H9 (cell line): ENCODE measurements around the gene UFSP2. TPM values are rescaled to one million over a fixed set of nuclear protein-coding genes. Genes with fewer than 3 reads are reported as not detected.

Source experiments
- DNase-seq: peaks from one replicate; pipeline ENCODE4 v3.0.0-alpha.2; 2017
- H2AFZ ChIP-seq: one replicate; pipeline ENCODE4 v1.6.1; 2013; ENCODE audit warnings: mild to moderate bottlenecking, low read length, control low read depth, moderate library complexity
- H2AK5ac ChIP-seq: 2 replicates; pipeline ENCODE4 v1.6.1; 2013; ENCODE audit warnings: low read length, control low read depth, mixed read lengths; ENCODE audit not compliant: insufficient read length
- H2BK120ac ChIP-seq: one replicate; pipeline ENCODE4 v1.6.1; 2013; ENCODE audit warnings: low read depth, mild to moderate bottlenecking, low read length, control low read depth, inconsistent platforms; ENCODE audit not compliant: poor library complexity, severe bottlenecking
- H2BK12ac ChIP-seq: 2 replicates; pipeline ENCODE4 v1.6.1; 2013; ENCODE audit warnings: low read length, control low read depth, mixed read lengths, low read depth; ENCODE audit not compliant: insufficient read length
- H2BK15ac ChIP-seq: 2 replicates; pipeline ENCODE4 v1.6.1; 2013; ENCODE audit warnings: low read depth, low read length, control low read depth
- H2BK20ac ChIP-seq: one replicate; pipeline ENCODE4 v1.6.1; 2013; ENCODE audit warnings: low read depth, mild to moderate bottlenecking, low read length, control low read depth, inconsistent platforms; ENCODE audit not compliant: poor library complexity, severe bottlenecking
- H2BK5ac ChIP-seq: 2 replicates; pipeline ENCODE4 v1.6.1; 2013; ENCODE audit warnings: low read length, control low read depth, mixed read lengths; ENCODE audit not compliant: insufficient read length
- H3K14ac ChIP-seq: 2 replicates; pipeline ENCODE4 v1.6.1; 2013; ENCODE audit warnings: low read length, control low read depth; ENCODE audit not compliant: insufficient read depth
- H3K18ac ChIP-seq: 2 replicates; pipeline ENCODE4 v1.6.1; 2013; ENCODE audit warnings: low read depth, mild to moderate bottlenecking, mixed read lengths, low read length, control low read depth; ENCODE audit not compliant: insufficient read length
- H3K23ac ChIP-seq: 2 replicates; pipeline ENCODE4 v1.6.1; 2013; ENCODE audit warnings: low read length, control low read depth, mixed read lengths, low read depth; ENCODE audit not compliant: insufficient read length
- H3K23me2 ChIP-seq: 2 replicates; pipeline ENCODE4 v1.6.1; 2013; ENCODE audit warnings: low read depth, mild to moderate bottlenecking, mixed read lengths, low read length, control low read depth; ENCODE audit not compliant: insufficient read length, poor library complexity, severe bottlenecking
- H3K27ac ChIP-seq: 2 replicates; pipeline ENCODE4 v1.5.1; 2013; ENCODE audit warnings: low read length, control low read depth, mixed read lengths, low read depth; ENCODE audit not compliant: insufficient read length
- H3K27me3 ChIP-seq: 2 replicates; pipeline ENCODE4 v1.6.1; 2013; ENCODE audit warnings: low read length, control low read depth, inconsistent platforms; ENCODE audit not compliant: insufficient read depth
- H3K4ac ChIP-seq: 2 replicates; pipeline ENCODE4 v1.6.1; 2013; ENCODE audit warnings: low read depth, mild to moderate bottlenecking, control low read depth, inconsistent platforms, low read length, moderate library complexity
- H3K4me1 ChIP-seq: 2 replicates; pipeline ENCODE4 v1.6.1; 2013; ENCODE audit warnings: low read length, control low read depth, inconsistent platforms; ENCODE audit not compliant: insufficient read depth
- H3K4me2 ChIP-seq: 2 replicates; pipeline ENCODE4 v1.6.1; 2013; ENCODE audit warnings: low read length, control low read depth, mixed read lengths; ENCODE audit not compliant: insufficient read length, insufficient read depth
- H3K56ac ChIP-seq: 2 replicates; pipeline ENCODE4 v1.6.1; 2013; ENCODE audit warnings: low read depth, mild to moderate bottlenecking, mixed read lengths, low read length, control low read depth; ENCODE audit not compliant: insufficient read length
- H3K79me1 ChIP-seq: 2 replicates; pipeline ENCODE4 v1.6.1; 2013; ENCODE audit warnings: low read depth, mild to moderate bottlenecking, moderate library complexity, low read length, control low read depth, inconsistent platforms; ENCODE audit not compliant: insufficient read depth, poor library complexity, severe bottlenecking
- H3K79me2 ChIP-seq: 2 replicates; pipeline ENCODE4 v1.6.1; 2013; ENCODE audit warnings: low read length, control low read depth, inconsistent platforms; ENCODE audit not compliant: insufficient read depth
- H3K9ac ChIP-seq: 2 replicates; pipeline ENCODE4 v1.6.1; 2013; ENCODE audit warnings: low read length, control low read depth, mixed read lengths; ENCODE audit not compliant: insufficient read length; ENCODE audit errors: extremely low read depth
- H3K9me3 ChIP-seq: one replicate; pipeline ENCODE4 v1.6.1; 2013; ENCODE audit warnings: low read depth, low read length, inconsistent platforms; ENCODE audit not compliant: control insufficient read depth
- H3T11ph ChIP-seq: one replicate; pipeline ENCODE4 v1.6.1; 2013; ENCODE audit warnings: mild to moderate bottlenecking, low read length, control low read depth, inconsistent platforms
- H4K20me1 ChIP-seq: one replicate; pipeline ENCODE4 v1.6.1; 2013; ENCODE audit not compliant: control insufficient read depth, insufficient read length, insufficient read depth
- H4K5ac ChIP-seq: 2 replicates; pipeline ENCODE4 v1.6.1; 2013; ENCODE audit warnings: low read depth, mild to moderate bottlenecking, mixed read lengths, low read length, control low read depth; ENCODE audit not compliant: insufficient read length
- H4K8ac ChIP-seq: replicated peaks from 2 replicates; pipeline ENCODE4 v1.6.1; 2013; ENCODE audit warnings: low read length, control low read depth, mixed read lengths, low read depth; ENCODE audit not compliant: insufficient read length
- H4K91ac ChIP-seq: 2 replicates; pipeline ENCODE4 v1.6.1; 2013; ENCODE audit warnings: low read depth, mild to moderate bottlenecking, moderate library complexity, mixed read lengths, low read length, control low read depth; ENCODE audit not compliant: insufficient read length
- H3K27ac Mint-ChIP-seq, 3 experiments: 2 replicates in 2 of 3; 3 replicates in 1 of 3; pipeline ENCODE4 v1.8.0; 2020 to 2021; ENCODE audit warnings: mixed read lengths in 3 of 3, mild to moderate bottlenecking in 1 of 3, moderate library complexity in 1 of 3
- H3K27me3 Mint-ChIP-seq: 2 replicates; pipeline ENCODE4 v1.8.0; 2021; ENCODE audit warnings: low read depth, mild to moderate bottlenecking, moderate library complexity, mixed read lengths
- H3K36me3 Mint-ChIP-seq, 3 experiments: 2 replicates in 2 of 3; 3 replicates in 1 of 3; pipeline ENCODE4 v1.8.0; 2020 to 2021; ENCODE audit warnings: low read depth in 3 of 3, mixed read lengths in 3 of 3; ENCODE audit not compliant: insufficient read depth in 1 of 3
- H3K4me1 Mint-ChIP-seq, 2 experiments: 2 replicates each; pipeline ENCODE4 v1.8.0; 2020; ENCODE audit warnings: mixed read lengths in 2 of 2
- H3K4me3 Mint-ChIP-seq, 2 experiments: 2 replicates in 1 of 2; 3 replicates in 1 of 2; pipeline ENCODE4 v1.8.0; 2020 to 2021; ENCODE audit warnings: mild to moderate bottlenecking in 2 of 2, mixed read lengths in 2 of 2, moderate library complexity in 1 of 2
- H3K9me3 Mint-ChIP-seq, 2 experiments: 2 replicates in 1 of 2; 3 replicates in 1 of 2; pipeline ENCODE4 v1.8.0; 2020; ENCODE audit warnings: mild to moderate bottlenecking in 2 of 2, mixed read lengths in 2 of 2, moderate library complexity in 1 of 2
- WGBS: extraction: QIAGEN DNeasy Blood & Tissue Kit; methylation state at CpG from one replicate; pipeline ENCODE4 v1.1.7; 2013; ENCODE audit warnings: missing lambda C conversion rate, low lambda C conversion rate, mixed read lengths; ENCODE audit not compliant: insufficient read length; ENCODE audit errors: extremely low coverage; 5-methylcytosine and 5-hydroxymethylcytosine counted together
- total RNA-seq: library from RNA; stranded (reverse); gene quantifications from 2 replicates; pipeline ENCODE4 v1.2.1, GENCODE V29; 2021
- TF ChIP-seq, protein P1 (sequence below): fragments of 200-600 bp; sonication (generic); conservative IDR thresholded peaks from 3 replicates; pipeline ENCODE4 v1.8.0; 2021; ENCODE audit warnings: antibody characterized with exemption, mild to moderate bottlenecking

The UFSP2 gene
- total RNA-seq, 1 experiment from 2014 or later = 41.1 TPM

DNA sequence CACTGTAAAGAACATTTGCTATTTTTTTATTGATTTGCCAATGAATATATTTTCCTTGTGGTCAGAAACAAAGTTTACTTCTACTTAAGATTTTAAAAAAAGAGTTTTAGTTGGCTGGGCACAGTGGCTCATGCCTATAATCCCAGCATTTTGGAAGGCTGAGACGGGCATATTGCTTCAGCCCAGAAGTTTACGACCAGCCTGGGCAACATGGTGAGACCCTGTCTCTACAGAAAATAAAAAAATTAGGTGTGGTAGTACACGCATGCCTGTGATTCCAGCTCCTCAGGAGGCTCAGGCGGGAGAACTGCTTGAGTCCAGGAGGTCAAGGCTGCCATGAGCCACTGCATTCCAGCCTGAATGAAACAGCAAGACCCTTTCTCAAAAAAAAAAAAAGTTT lies 66.8 kb downstream of the UFSP2 start:
- Histone ChIP-seq H3K27me3 (no peaks in the 10 kb centered on the region), H3K79me2 (no peaks in the 10 kb centered on the region), H3K56ac (no peak overlapping the region), H3K27ac (no peak overlapping the region), H2BK12ac (no peak overlapping the region), H3K14ac (no peak overlapping the region), H4K8ac (no peak overlapping the region), H3K9me3 (no peaks in the 10 kb centered on the region), H3K9ac (no peak overlapping the region), H4K91ac (no peak overlapping the region), H4K5ac (no peak overlapping the region), H2AFZ (no peak overlapping the region), H3K4ac (no peak overlapping the region), H3K18ac (no peak overlapping the region), H2BK20ac (no peak overlapping the region), H2BK120ac (no peak overlapping the region), H3K4me2 (no peak overlapping the region), H3K23ac (no peak overlapping the region), H4K20me1 (no peaks in the 10 kb centered on the region), H3T11ph (no peak overlapping the region), H2BK5ac (no peak overlapping the region), H3K4me1 (no peaks in the 10 kb centered on the region), H3K23me2 (no peaks in the 10 kb centered on the region), H2BK15ac (no peak overlapping the region), H3K79me1 (no peaks in the 10 kb centered on the region), H2AK5ac (no peak overlapping the region)
- no peak overlapping the region for H3K4me3 Mint-ChIP-seq
- WGBS = no CpG with 5 or more reads among the region's 4 CpGs
- H3K27me3 Mint-ChIP-seq = no peaks in the 10 kb centered on the region
- TF ChIP-seq, protein P1, sequence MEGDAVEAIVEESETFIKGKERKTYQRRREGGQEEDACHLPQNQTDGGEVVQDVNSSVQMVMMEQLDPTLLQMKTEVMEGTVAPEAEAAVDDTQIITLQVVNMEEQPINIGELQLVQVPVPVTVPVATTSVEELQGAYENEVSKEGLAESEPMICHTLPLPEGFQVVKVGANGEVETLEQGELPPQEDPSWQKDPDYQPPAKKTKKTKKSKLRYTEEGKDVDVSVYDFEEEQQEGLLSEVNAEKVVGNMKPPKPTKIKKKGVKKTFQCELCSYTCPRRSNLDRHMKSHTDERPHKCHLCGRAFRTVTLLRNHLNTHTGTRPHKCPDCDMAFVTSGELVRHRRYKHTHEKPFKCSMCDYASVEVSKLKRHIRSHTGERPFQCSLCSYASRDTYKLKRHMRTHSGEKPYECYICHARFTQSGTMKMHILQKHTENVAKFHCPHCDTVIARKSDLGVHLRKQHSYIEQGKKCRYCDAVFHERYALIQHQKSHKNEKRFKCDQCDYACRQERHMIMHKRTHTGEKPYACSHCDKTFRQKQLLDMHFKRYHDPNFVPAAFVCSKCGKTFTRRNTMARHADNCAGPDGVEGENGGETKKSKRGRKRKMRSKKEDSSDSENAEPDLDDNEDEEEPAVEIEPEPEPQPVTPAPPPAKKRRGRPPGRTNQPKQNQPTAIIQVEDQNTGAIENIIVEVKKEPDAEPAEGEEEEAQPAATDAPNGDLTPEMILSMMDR = no peak
- peaks cover 2 to 43% (median 21%) of the 10 kb centered on the region in 3 experiments; a peak in 5 of 7 replicates for H3K36me3 Mint-ChIP-seq
- H3K9me3 Mint-ChIP-seq = no peaks in the 10 kb centered on the region
- H3K27ac Mint-ChIP-seq = no peak overlapping the region
- DNase-seq = no peak
- peaks cover 3 to 4% of the 10 kb centered on the region in 2 experiments; a peak in 3 of 4 replicates for H3K4me1 Mint-ChIP-seq
